PFSK-1 (cell line): Measurements from ENCODE around the gene ZRANB2.

Experiments used
- FOXP2 ChIP-seq: optimal IDR thresholded peaks from 2 replicates; pipeline ENCODE3; 2011; ENCODE audit warnings: borderline replicate concordance, control low read depth, inconsistent platforms; ENCODE audit not compliant: insufficient read depth; ENCODE audit errors: extremely low read length, extremely low read depth
- POLR2AphosphoS5 ChIP-seq: IDR thresholded peaks from 2 replicates; pipeline ENCODE4 v1.6.1; 2012; ENCODE audit warnings: low read depth, mild to moderate bottlenecking, control low read depth, low read length, moderate library complexity
- REST ChIP-seq, 2 experiments: IDR thresholded peaks; 2 replicates each; pipeline versions ENCODE4 v1.6.1 to v1.8.0; 2011 to 2012; ENCODE audit warnings: low read depth in 2 of 2, low read length in 2 of 2, control low read depth in 1 of 2, inconsistent platforms in 1 of 2, mild to moderate bottlenecking in 1 of 2, moderate library complexity in 1 of 2; ENCODE audit not compliant: insufficient read depth in 1 of 2
- SIN3A ChIP-seq: IDR thresholded peaks from 2 replicates; pipeline ENCODE4 v1.6.1; 2012; ENCODE audit warnings: mild to moderate bottlenecking, low read length, moderate library complexity, borderline replicate concordance; ENCODE audit not compliant: insufficient read depth
- TAF1 ChIP-seq: IDR thresholded peaks from 2 replicates; pipeline ENCODE4 v1.6.1; 2012; ENCODE audit warnings: low read length, control low read depth, borderline replicate concordance; ENCODE audit not compliant: insufficient read depth

GRCh38 chr1:71039661-71040262 lies 41.1 kb downstream of the ZRANB2 start:
- TF ChIP-seq POLR2AphosphoS5 (no peak), SIN3A (no peak), REST (IDR thresholded peaks at IDR 0.05; ENCODE audit: insufficient read depth in 1 of 2, low read depth in 2 of 2, low read length in 2 of 2) (no peak), TAF1 (no peak), FOXP2 (no peak)
